NB4 (cell line): ENCODE data around the gene SUSD2.

Source experiments
- POLR2A ChIP-seq: IDR thresholded peaks from 2 replicates; pipeline ENCODE4 v1.6.1; 2011; ENCODE audit warnings: mild to moderate bottlenecking; ENCODE audit not compliant: insufficient read length; ENCODE audit errors: extremely low read depth
- TF ChIP-seq, protein P1 (sequence below): IDR thresholded peaks from one replicate; pipeline ENCODE4 v1.5.1; 2012; ENCODE audit warnings: low read depth, low read length

DNA sequence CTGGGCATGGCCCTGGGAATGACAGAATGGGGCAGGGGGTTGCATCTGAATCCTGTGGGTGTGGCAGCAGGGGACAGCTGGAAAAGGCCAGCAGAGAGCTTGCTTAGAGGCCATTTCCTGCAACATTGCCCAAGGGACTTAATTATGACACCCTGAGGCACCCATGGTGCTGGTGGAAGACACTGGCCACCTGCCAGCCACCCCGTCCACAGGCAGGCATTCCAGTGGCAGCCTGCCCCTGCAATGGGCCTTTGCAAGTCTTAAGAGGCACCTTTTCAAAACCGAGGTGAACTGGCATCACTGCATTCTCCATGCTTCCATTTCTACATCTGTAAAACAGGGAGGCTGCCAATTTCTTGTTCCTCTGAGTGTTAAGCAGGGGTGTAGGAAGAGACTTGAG is 21.6 kb upstream of the SUSD2 start:
- TF ChIP-seq, protein P1, sequence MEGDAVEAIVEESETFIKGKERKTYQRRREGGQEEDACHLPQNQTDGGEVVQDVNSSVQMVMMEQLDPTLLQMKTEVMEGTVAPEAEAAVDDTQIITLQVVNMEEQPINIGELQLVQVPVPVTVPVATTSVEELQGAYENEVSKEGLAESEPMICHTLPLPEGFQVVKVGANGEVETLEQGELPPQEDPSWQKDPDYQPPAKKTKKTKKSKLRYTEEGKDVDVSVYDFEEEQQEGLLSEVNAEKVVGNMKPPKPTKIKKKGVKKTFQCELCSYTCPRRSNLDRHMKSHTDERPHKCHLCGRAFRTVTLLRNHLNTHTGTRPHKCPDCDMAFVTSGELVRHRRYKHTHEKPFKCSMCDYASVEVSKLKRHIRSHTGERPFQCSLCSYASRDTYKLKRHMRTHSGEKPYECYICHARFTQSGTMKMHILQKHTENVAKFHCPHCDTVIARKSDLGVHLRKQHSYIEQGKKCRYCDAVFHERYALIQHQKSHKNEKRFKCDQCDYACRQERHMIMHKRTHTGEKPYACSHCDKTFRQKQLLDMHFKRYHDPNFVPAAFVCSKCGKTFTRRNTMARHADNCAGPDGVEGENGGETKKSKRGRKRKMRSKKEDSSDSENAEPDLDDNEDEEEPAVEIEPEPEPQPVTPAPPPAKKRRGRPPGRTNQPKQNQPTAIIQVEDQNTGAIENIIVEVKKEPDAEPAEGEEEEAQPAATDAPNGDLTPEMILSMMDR, result no peak
- TF ChIP-seq POLR2A, result no peak
